Measurements from ENCODE around the gene LMO4. TPM values are rescaled to one million over a fixed set of nuclear protein-coding genes. Genes with fewer than 3 reads are reported as not detected.

LMO4 gene
- total and polyA plus RNA-seq, 10 of the 15 experiments (the other 5 are each of a cell fraction or from before 2014, with no cell fraction given): 3.8 to 76.6 (median 20.7) TPM

DNA sequence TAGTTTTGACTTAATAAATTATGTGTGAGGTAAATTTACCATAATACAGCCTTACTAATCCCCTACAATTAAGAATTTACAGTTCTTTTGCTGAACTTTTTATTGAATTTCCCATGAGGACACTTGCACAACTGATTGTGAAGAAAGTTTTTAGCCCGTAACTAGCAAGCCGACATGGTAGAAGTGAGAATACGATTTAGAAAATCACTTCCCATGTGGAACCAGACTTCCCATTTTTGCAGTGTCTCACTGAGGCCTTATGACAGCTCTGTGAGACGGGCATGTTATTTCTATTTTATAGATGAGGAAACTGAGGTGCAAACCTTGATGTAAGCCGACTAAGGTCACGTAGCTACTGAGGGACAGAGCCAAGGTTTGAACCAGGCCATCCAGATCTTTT is 32.5 kb upstream of the LMO4 start (continued):
- TF ChIP-seq, protein P1, sequence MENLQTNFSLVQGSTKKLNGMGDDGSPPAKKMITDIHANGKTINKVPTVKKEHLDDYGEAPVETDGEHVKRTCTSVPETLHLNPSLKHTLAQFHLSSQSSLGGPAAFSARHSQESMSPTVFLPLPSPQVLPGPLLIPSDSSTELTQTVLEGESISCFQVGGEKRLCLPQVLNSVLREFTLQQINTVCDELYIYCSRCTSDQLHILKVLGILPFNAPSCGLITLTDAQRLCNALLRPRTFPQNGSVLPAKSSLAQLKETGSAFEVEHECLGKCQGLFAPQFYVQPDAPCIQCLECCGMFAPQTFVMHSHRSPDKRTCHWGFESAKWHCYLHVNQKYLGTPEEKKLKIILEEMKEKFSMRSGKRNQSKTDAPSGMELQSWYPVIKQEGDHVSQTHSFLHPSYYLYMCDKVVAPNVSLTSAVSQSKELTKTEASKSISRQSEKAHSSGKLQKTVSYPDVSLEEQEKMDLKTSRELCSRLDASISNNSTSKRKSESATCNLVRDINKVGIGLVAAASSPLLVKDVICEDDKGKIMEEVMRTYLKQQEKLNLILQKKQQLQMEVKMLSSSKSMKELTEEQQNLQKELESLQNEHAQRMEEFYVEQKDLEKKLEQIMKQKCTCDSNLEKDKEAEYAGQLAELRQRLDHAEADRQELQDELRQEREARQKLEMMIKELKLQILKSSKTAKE (IDR thresholded peaks at IDR 0.05; ENCODE audit: low read depth, poor library complexity, severe bottlenecking): no peak
- TF ChIP-seq SREBF1 (IDR thresholded peaks at IDR 0.05; ENCODE audit: low read length) (no peak), IKZF1 (conservative IDR thresholded peaks at IDR 0.05) (no peak)

DNA sequence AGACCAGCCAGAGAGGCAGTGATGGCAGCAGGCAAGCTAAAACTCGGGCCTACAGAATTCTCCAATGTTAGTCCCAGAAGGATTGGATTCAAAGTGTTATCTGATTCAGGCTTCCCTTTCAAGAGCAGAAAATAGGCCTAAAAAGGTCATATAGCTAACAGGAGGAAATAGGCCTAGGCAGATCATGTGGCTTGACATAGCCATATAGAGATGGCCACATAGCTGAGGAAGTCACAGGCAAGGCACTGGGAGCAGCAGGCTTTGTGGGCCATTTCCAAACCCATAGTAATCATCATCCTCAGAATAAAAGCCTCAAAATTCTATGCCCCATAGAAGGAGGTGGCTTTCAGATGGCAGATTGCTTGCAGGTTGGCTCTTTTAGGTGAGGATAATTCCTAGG is 29.0 kb upstream of the LMO4 start:
- no peak overlapping the region for H3K27ac ChIP-seq (ENCODE audit: control insufficient read depth, insufficient read depth)
- ChIA-PET POLR2A (no interaction called here), RAD21 (ENCODE audit: unreplicated experiment) (interaction anchor here (1.8 kb wide), 1 partner anchor 654 kb away, joined by 5 read pairs; no protein-coding TSS in a partner anchor), SMC1A (ENCODE audit: uncharacterized antibody, unreplicated experiment) (interaction anchor here (0.7 to 1.4 kb wide), 4 partner anchors 8 to 17 kb away, joined by 3 read pairs; no protein-coding TSS in a partner anchor), CTCF (interaction anchor here (0.8 kb wide), 2 partner anchors 56 to 656 kb away, joined by 3 read pairs; no protein-coding TSS in a partner anchor)
- no TSS peak for BruUV-seq (replicated peaks)
- H3K4me2 ChIP-seq (ENCODE audit: control insufficient read depth, insufficient read depth): no peak overlapping the region
- no peak overlapping the region for H3K4me3 ChIP-seq
- no peak overlapping the region for H2AFZ ChIP-seq (ENCODE audit: control insufficient read depth, low read depth, low read length)
- FAIRE-seq (no peak), ATAC-seq (no peak), DNase-seq (ENCODE audit: low read depth, low spot score) (no peak)
- no peaks in the 10 kb centered on the region for H3K36me3 ChIP-seq (ENCODE audit: control insufficient read depth in 2 of 2, insufficient read depth in 2 of 2, low read length in 1 of 2)
- H3K9ac ChIP-seq (ENCODE audit: control insufficient read depth, insufficient read depth, low read length): no peak overlapping the region
- no peaks in the 10 kb centered on the region; the same call in 2 of the 3 replicates for H3K9me3 ChIP-seq (replicated peaks; ENCODE audit: control insufficient read depth, insufficient read depth, low read length)
- 5% methylated on average over 1 of the region's 1 CpG for WGBS (ENCODE audit: insufficient coverage, insufficient replicate concordance, low lambda C conversion rate, missing lambda C conversion rate)
- H3K79me2 ChIP-seq (ENCODE audit: control insufficient read depth, insufficient read depth, low read length): no peaks in the 10 kb centered on the region
- no peaks in the 10 kb centered on the region for H3K4me1 ChIP-seq (ENCODE audit: control insufficient read depth, insufficient read depth, low read length)
- TF ChIP-seq, protein P2, sequence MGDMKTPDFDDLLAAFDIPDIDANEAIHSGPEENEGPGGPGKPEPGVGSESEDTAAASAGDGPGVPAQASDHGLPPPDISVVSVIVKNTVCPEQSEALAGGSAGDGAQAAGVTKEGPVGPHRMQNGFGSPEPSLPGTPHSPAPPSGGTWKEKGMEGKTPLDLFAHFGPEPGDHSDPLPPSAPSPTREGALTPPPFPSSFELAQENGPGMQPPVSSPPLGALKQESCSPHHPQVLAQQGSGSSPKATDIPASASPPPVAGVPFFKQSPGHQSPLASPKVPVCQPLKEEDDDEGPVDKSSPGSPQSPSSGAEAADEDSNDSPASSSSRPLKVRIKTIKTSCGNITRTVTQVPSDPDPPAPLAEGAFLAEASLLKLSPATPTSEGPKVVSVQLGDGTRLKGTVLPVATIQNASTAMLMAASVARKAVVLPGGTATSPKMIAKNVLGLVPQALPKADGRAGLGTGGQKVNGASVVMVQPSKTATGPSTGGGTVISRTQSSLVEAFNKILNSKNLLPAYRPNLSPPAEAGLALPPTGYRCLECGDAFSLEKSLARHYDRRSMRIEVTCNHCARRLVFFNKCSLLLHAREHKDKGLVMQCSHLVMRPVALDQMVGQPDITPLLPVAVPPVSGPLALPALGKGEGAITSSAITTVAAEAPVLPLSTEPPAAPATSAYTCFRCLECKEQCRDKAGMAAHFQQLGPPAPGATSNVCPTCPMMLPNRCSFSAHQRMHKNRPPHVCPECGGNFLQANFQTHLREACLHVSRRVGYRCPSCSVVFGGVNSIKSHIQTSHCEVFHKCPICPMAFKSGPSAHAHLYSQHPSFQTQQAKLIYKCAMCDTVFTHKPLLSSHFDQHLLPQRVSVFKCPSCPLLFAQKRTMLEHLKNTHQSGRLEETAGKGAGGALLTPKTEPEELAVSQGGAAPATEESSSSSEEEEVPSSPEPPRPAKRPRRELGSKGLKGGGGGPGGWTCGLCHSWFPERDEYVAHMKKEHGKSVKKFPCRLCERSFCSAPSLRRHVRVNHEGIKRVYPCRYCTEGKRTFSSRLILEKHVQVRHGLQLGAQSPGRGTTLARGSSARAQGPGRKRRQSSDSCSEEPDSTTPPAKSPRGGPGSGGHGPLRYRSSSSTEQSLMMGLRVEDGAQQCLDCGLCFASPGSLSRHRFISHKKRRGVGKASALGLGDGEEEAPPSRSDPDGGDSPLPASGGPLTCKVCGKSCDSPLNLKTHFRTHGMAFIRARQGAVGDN (IDR thresholded peaks at IDR 0.05): no peak
- TF ChIP-seq SUZ12 (IDR thresholded peaks at IDR 0.05; ENCODE audit: unreplicated experiment) (no peak), NR2C1 (IDR thresholded peaks at IDR 0.05) (no peak)
- no peaks in the 10 kb centered on the region for H3K27me3 ChIP-seq (replicated peaks in 1 of 2; ENCODE audit: control insufficient read depth in 2 of 2, insufficient read depth in 2 of 2, low read length in 1 of 2)
- in situ Hi-C loops (cut with MboI): loop anchor here (10.0 kb wide), 2 partner anchors 165 to 655 kb away; no protein-coding TSS in a partner anchor
- intact Hi-C loops (cut with micrococcal nuclease; ENCODE audit: unreplicated experiment): loop anchor here (10.0 kb wide), 1 partner anchor 885 kb away; no protein-coding TSS in a partner anchor
- H4K20me1 ChIP-seq (ENCODE audit: control insufficient read depth, insufficient read depth): no peaks in the 10 kb centered on the region
